Measurements from ENCODE around the gene NLRC5. TPM values are rescaled to one million over a fixed set of nuclear protein-coding genes. Genes with fewer than 3 reads are reported as not detected.

The NLRC5 gene
- total RNA-seq, 2 experiments from 2014 or later: 199 to 305 TPM

GRCh38 chr16:57044931-57045693 lies 55.8 kb downstream of the NLRC5 start:
- intact Hi-C loops (cut with micrococcal nuclease; ENCODE audit: unreplicated experiment): loop anchor here (1.0 to 5.0 kb wide), 3 partner anchors 81 to 183 kb away; no protein-coding TSS in a partner anchor
- BruUV-seq (replicated peaks): no TSS peak
- POLR2A ChIA-PET: interaction anchor here (0.6 to 2.8 kb wide), 8 partner anchors 41 to 148 kb away, joined by 3 to 19 read pairs (median 4); partner anchors contain the start of gene NLRC5

GRCh38 chr16:57045694-57046381 lies 56.5 kb downstream of the NLRC5 start:
- H3K9me3 ChIP-seq (ENCODE audit: low read length): no peaks in the 10 kb centered on the region
- intact Hi-C loops (cut with micrococcal nuclease; ENCODE audit: unreplicated experiment): loop anchor here (1.0 kb wide), 2 partner anchors 82 to 122 kb away; no protein-coding TSS in a partner anchor
- peaks cover 21% of the 10 kb centered on the region; the same call in 1 of the 2 replicates for H3K79me2 ChIP-seq (ENCODE audit: insufficient read depth, low read depth, low read length)
- POLR2A ChIA-PET: interaction anchor here (0.6 to 2.8 kb wide), 8 partner anchors 20 to 82 kb away, joined by 3 to 19 read pairs (median 4); partner anchors contain the start of gene NLRC5
- peak; percentile 92 for DNase-seq (ENCODE audit: low spot score)
- TF ChIP-seq EZH2phosphoT487 (IDR thresholded peaks at IDR 0.05; ENCODE audit: borderline replicate concordance, low read depth, low read length) (no peak), CTCF (conservative IDR thresholded peaks at IDR 0.05; ENCODE audit: low read length) (peak; percentile 89)
- H3K4me3 ChIP-seq (ENCODE audit: low read depth, low read length, poor library complexity, severe bottlenecking): peak overlapping the region; percentile 51
- peak overlapping the region; percentile 73 for H3K4me2 ChIP-seq (ENCODE audit: low read length)
- H4K20me1 ChIP-seq (ENCODE audit: insufficient read depth, low read length): no peaks in the 10 kb centered on the region
- H3K9me2 ChIP-seq (ENCODE audit: insufficient read depth, low read length): no peaks in the 10 kb centered on the region
- peaks cover 76% of the 10 kb centered on the region for H3K4me1 ChIP-seq (ENCODE audit: insufficient read depth, low read length, poor library complexity, severe bottlenecking)
- H3K27ac ChIP-seq (ENCODE audit: low read depth, low read length, poor library complexity, severe bottlenecking): peak overlapping the region; percentile 98
- no TSS peak for BruUV-seq (replicated peaks)
- peaks cover 79% of the 10 kb centered on the region for H3K36me3 ChIP-seq (ENCODE audit: insufficient read depth, low read length)
- H2AFZ ChIP-seq (ENCODE audit: low read length): no peak overlapping the region
- CTCF ChIA-PET (ENCODE audit: unreplicated experiment): interaction anchor here (1.0 to 2.4 kb wide), 7 partner anchors 57 to 82 kb away, joined by 3 to 10 read pairs (median 6); no protein-coding TSS in a partner anchor

More at GRCh38 chr16:57044931-57045693, 55.8 kb downstream of the NLRC5 start:
- Histone ChIP-seq H2AFZ (ENCODE audit: low read length) (no peak overlapping the region), H4K20me1 (ENCODE audit: insufficient read depth, low read length) (no peaks in the 10 kb centered on the region), H3K4me2 (ENCODE audit: low read length) (peak overlapping the region; percentile 73), H3K79me2 (ENCODE audit: insufficient read depth, low read depth, low read length) (peaks cover 21% of the 10 kb centered on the region; the same call in 1 of the 2 replicates), H3K4me3 (ENCODE audit: low read depth, low read length, poor library complexity, severe bottlenecking) (peak overlapping the region; percentile 51), H3K27ac (ENCODE audit: low read depth, low read length, poor library complexity, severe bottlenecking) (peak overlapping the region; percentile 98), H3K9me2 (ENCODE audit: insufficient read depth, low read length) (no peaks in the 10 kb centered on the region), H3K9me3 (ENCODE audit: low read length) (no peaks in the 10 kb centered on the region), H3K36me3 (ENCODE audit: insufficient read depth, low read length) (peaks cover 79% of the 10 kb centered on the region), H3K4me1 (ENCODE audit: insufficient read depth, low read length, poor library complexity, severe bottlenecking) (peaks cover 83% of the 10 kb centered on the region)
- DNase-seq (ENCODE audit: low spot score): peak; percentile 31
- CTCF ChIA-PET (ENCODE audit: unreplicated experiment): interaction anchor here (1.0 to 2.4 kb wide), 6 partner anchors 40 to 81 kb away, joined by 3 to 10 read pairs (median 8); no protein-coding TSS in a partner anchor
- TF ChIP-seq EZH2phosphoT487 (IDR thresholded peaks at IDR 0.05; ENCODE audit: borderline replicate concordance, low read depth, low read length) (no peak), CTCF (conservative IDR thresholded peaks at IDR 0.05; ENCODE audit: low read length) (no peak)
